H1 (cell line): ENCODE data around the gene SPINK4. TPM values are rescaled to one million over a fixed set of nuclear protein-coding genes. Genes with fewer than 3 reads are reported as not detected.

Source experiments
- CTCF ChIA-PET: fragments of 300-600 bp; sonication (Branson Sonifier 250); formaldehyde crosslinking; loops from one replicate; lab custom pipeline; 2021; ENCODE audit not compliant: partially characterized antibody; lab: Charles Lee
- POLR2A ChIA-PET: fragments of 300-600 bp; sonication (Branson Sonifier 250); formaldehyde crosslinking; loops from one replicate; lab custom pipeline; 2021; ENCODE audit warnings: inconsistent platforms; ENCODE audit not compliant: partially characterized antibody; lab: Charles Lee
- DNase-seq, 2 experiments: peaks; one replicate each; pipeline versions ENCODE4 v3.0.0 to v3.0.0-alpha.2; 2010 to 2022; ENCODE audit warnings: low spot score in 2 of 2, low read depth in 1 of 2, mixed read lengths in 1 of 2
- FAIRE-seq: peaks from 2 replicates; lab custom pipeline; 2011; peaks lifted over from hg19 to GRCh38; lab: Jason Lieb, UNC
- H2AFZ ChIP-seq: 2 replicates; pipeline ENCODE4 v1.8.1; 2012; ENCODE audit warnings: low read length, inconsistent platforms
- H2AK5ac ChIP-seq: 2 replicates; pipeline ENCODE4 v1.6.1; 2013; ENCODE audit warnings: low read depth, low read length
- H2BK120ac ChIP-seq: replicated peaks from 2 replicates; pipeline ENCODE3; 2013; ENCODE audit warnings: low read depth, low read length, inconsistent platforms
- H2BK12ac ChIP-seq: 2 replicates; pipeline ENCODE4 v1.6.1; 2013; ENCODE audit warnings: low read depth, low read length
- H2BK15ac ChIP-seq: 2 replicates; pipeline ENCODE4 v1.6.1; 2013; ENCODE audit warnings: low read length
- H2BK20ac ChIP-seq: 2 replicates; pipeline ENCODE4 v1.6.1; 2013; ENCODE audit warnings: low read length
- H2BK5ac ChIP-seq: 2 replicates; pipeline ENCODE4 v1.6.1; 2013; ENCODE audit warnings: low read depth, low read length
- H3K14ac ChIP-seq: 2 replicates; pipeline ENCODE4 v1.6.1; 2013; ENCODE audit warnings: inconsistent platforms; ENCODE audit not compliant: insufficient read length
- H3K18ac ChIP-seq: 2 replicates; pipeline ENCODE4 v1.6.1; 2013; ENCODE audit warnings: low read length; ENCODE audit errors: extremely low read depth
- H3K23ac ChIP-seq: 2 replicates; pipeline ENCODE4 v1.6.1; 2013; ENCODE audit warnings: inconsistent platforms; ENCODE audit not compliant: insufficient read length
- H3K23me2 ChIP-seq: 2 replicates; pipeline ENCODE4 v1.6.1; 2013; ENCODE audit warnings: low read depth, low read length
- H3K27ac ChIP-seq: 2 replicates; pipeline ENCODE4 v1.6.1; 2011; ENCODE audit warnings: low read depth, low read length, inconsistent platforms
- H3K27me3 ChIP-seq, 4 experiments: replicated peaks in 1 of 4; 1 replicate in 1 of 4; 2 replicates in 3 of 4; pipeline versions ENCODE4 v1.6.1 to v1.8.1; 2011 to 2013; ENCODE audit warnings: low read length in 3 of 4, mild to moderate bottlenecking in 3 of 4, inconsistent platforms in 2 of 4, mixed read lengths in 2 of 4, moderate library complexity in 1 of 4; ENCODE audit not compliant: control insufficient read depth in 3 of 4, insufficient read depth in 3 of 4; ENCODE audit errors: extremely low read depth in 1 of 4
- H3K36me3 ChIP-seq, 4 experiments: 2 replicates each; pipeline versions ENCODE4 v1.6.1 to v1.8.1; 2011 to 2013; ENCODE audit warnings: mild to moderate bottlenecking in 4 of 4, low read length in 3 of 4, moderate library complexity in 2 of 4, control low read depth in 1 of 4, inconsistent platforms in 1 of 4; ENCODE audit not compliant: insufficient read depth in 4 of 4, control insufficient read depth in 2 of 4
- H3K4ac ChIP-seq: replicated peaks from 2 replicates; pipeline ENCODE3; 2013; ENCODE audit warnings: low read length, low read depth, mixed read lengths, inconsistent platforms; ENCODE audit not compliant: insufficient read length
- H3K4me1 ChIP-seq, 4 experiments: replicated peaks in 1 of 4; 1 replicate in 1 of 4; 2 replicates in 3 of 4; pipeline versions ENCODE4 v1.6.1 to v1.8.1; 2011 to 2013; ENCODE audit warnings: low read length in 3 of 4, inconsistent platforms in 2 of 4, mixed read lengths in 1 of 4; ENCODE audit not compliant: insufficient read depth in 4 of 4, control insufficient read depth in 3 of 4
- H3K4me2 ChIP-seq, 2 experiments: 2 replicates each; pipeline versions ENCODE4 v1.6.1 to v1.8.1; 2011 to 2013; ENCODE audit warnings: low read depth in 2 of 2, low read length in 2 of 2, control low read depth in 1 of 2, inconsistent platforms in 1 of 2, mild to moderate bottlenecking in 1 of 2; ENCODE audit not compliant: insufficient read depth in 1 of 2
- H3K4me3 ChIP-seq, 4 experiments: fragments of 200-600, 300-600 bp in 1 of 4; sonication (generic), shearing (Covaris generic), sonication (Bioruptor Twin) in 1 of 4; 2 replicates each; pipeline versions ENCODE4 v1.5.1 to v1.8.1; 2011 to 2016; ENCODE audit warnings: low read length in 4 of 4, low read depth in 3 of 4, control low read depth in 2 of 4, inconsistent platforms in 2 of 4, mild to moderate bottlenecking in 2 of 4, mixed read lengths in 1 of 4, moderate library complexity in 1 of 4; ENCODE audit not compliant: insufficient read depth in 2 of 4; ENCODE audit errors: extremely low read depth in 1 of 4
- H3K56ac ChIP-seq: replicated peaks from 2 replicates; pipeline ENCODE3; 2013; ENCODE audit warnings: low read depth, mild to moderate bottlenecking, mixed read lengths, low read length, inconsistent platforms; ENCODE audit not compliant: insufficient read length
- H3K79me1 ChIP-seq: 2 replicates; pipeline ENCODE4 v1.6.1; 2013; ENCODE audit warnings: low read depth, low read length, control low read depth
- H3K79me2 ChIP-seq, 2 experiments: 2 replicates each; pipeline versions ENCODE4 v1.6.1 to v1.8.1; 2012 to 2013; ENCODE audit warnings: low read length in 2 of 2, mild to moderate bottlenecking in 2 of 2, inconsistent platforms in 1 of 2; ENCODE audit not compliant: insufficient read depth in 2 of 2, control insufficient read depth in 1 of 2
- H3K9ac ChIP-seq, 4 experiments: replicated peaks in 1 of 4; 1 replicate in 1 of 4; 2 replicates in 3 of 4; pipeline versions ENCODE4 v1.6.1 to v1.8.1; 2011 to 2013; ENCODE audit warnings: low read depth in 3 of 4, low read length in 3 of 4, control low read depth in 2 of 4, mild to moderate bottlenecking in 2 of 4, moderate library complexity in 2 of 4, inconsistent platforms in 1 of 4; ENCODE audit errors: extremely low read depth in 1 of 4
- H3K9me3 ChIP-seq, 2 experiments: 2 replicates each; pipeline versions ENCODE4 v1.6.1 to v1.8.1; 2012 to 2013; ENCODE audit warnings: mild to moderate bottlenecking in 2 of 2, moderate library complexity in 2 of 2, control low read depth in 1 of 2, inconsistent platforms in 1 of 2, low read depth in 1 of 2, low read length in 1 of 2, mixed read lengths in 1 of 2; ENCODE audit not compliant: insufficient read depth in 2 of 2
- H4K20me1 ChIP-seq, 2 experiments: replicated peaks in 1 of 2; 2 replicates each; pipeline versions ENCODE3 to v1.8.1; 2011 to 2013; ENCODE audit warnings: inconsistent platforms in 2 of 2, low read length in 2 of 2, mild to moderate bottlenecking in 1 of 2; ENCODE audit not compliant: insufficient read depth in 2 of 2, control insufficient read depth in 1 of 2
- H4K5ac ChIP-seq: 2 replicates; pipeline ENCODE4 v1.6.1; 2013; ENCODE audit warnings: low read length, low read depth, mixed read lengths, inconsistent platforms; ENCODE audit not compliant: insufficient read length
- H4K8ac ChIP-seq: 2 replicates; pipeline ENCODE4 v1.8.0; 2013; ENCODE audit warnings: mild to moderate bottlenecking, moderate library complexity, low read length, inconsistent platforms; ENCODE audit not compliant: insufficient read depth; ENCODE audit errors: extremely low read depth
- H4K91ac ChIP-seq: replicated peaks from 2 replicates; pipeline ENCODE3; 2013; ENCODE audit warnings: low read length, mixed read lengths, inconsistent platforms; ENCODE audit not compliant: insufficient read length
- CBX8 ChIP-seq: fragments of 300-800, 300-1000 bp; sonication (generic); IDR thresholded peaks from 2 replicates; pipeline ENCODE4 v1.7.1; 2016; ENCODE audit warnings: low read depth, low read length, borderline replicate concordance
- CTCF ChIP-seq, 3 experiments: IDR thresholded peaks; 1 replicate in 2 of 3; 2 replicates in 1 of 3; pipeline versions ENCODE4 v1.5.1 to v1.6.1; 2011; ENCODE audit warnings: low read length in 3 of 3, mild to moderate bottlenecking in 3 of 3, inconsistent platforms in 2 of 3, low read depth in 1 of 3, moderate library complexity in 1 of 3; ENCODE audit not compliant: insufficient read depth in 1 of 3; ENCODE audit errors: control extremely low read depth in 1 of 3
- RAD21 ChIP-seq, 2 experiments: IDR thresholded peaks in 1 of 2; conservative IDR thresholded peaks in 1 of 2; 2 replicates each; pipeline ENCODE4 v1.6.1; 2011; ENCODE audit warnings: low read depth in 2 of 2, low read length in 2 of 2, improper control_type of control experiment in 1 of 2, inconsistent platforms in 1 of 2, mild to moderate bottlenecking in 1 of 2, moderate library complexity in 1 of 2
- SAP30 ChIP-seq: fragments of 300-600 bp; sonication (generic); IDR thresholded peaks from 2 replicates; pipeline ENCODE4 v1.7.1; 2012; ENCODE audit warnings: low read length, moderate library complexity, mild to moderate bottlenecking, inconsistent platforms; ENCODE audit not compliant: insufficient read depth, insufficient replicate concordance
- YY1 ChIP-seq: IDR thresholded peaks from 2 replicates; pipeline ENCODE4 v1.6.1; 2011; ENCODE audit warnings: low read depth, mild to moderate bottlenecking, low read length
- WGBS, 2 experiments: shearing (Covaris generic) in 1 of 2; methylation state at CpG; one replicate each; pipeline versions ENCODE4 v1.1.6 to v1.1.7; 2013 to 2015; ENCODE audit warnings: low lambda C conversion rate in 2 of 2, mixed read lengths in 2 of 2, inconsistent platforms in 1 of 2, low coverage in 1 of 2, missing lambda C conversion rate in 1 of 2; ENCODE audit not compliant: insufficient replicate concordance in 2 of 2, insufficient coverage in 1 of 2, insufficient read length in 1 of 2; ENCODE audit errors: extremely low coverage in 1 of 2, missing lambda C conversion rate in 1 of 2; 5-methylcytosine and 5-hydroxymethylcytosine counted together
- polyA plus RNA-seq, 7 experiments: library from polyadenylated mRNA; depleted of rRNA in 3 of 7; stranded (reverse) in 5 of 7; unstranded in 2 of 7; fragments of >200 nt in 5 of 7; fragments of 200-250 nt in 2 of 7; gene quantifications; 1 replicate in 5 of 7; 2 replicates in 1 of 7; 4 replicates in 1 of 7; pipeline versions ENCODE4 v1.2.1 to v1.2.3, GENCODE V29; 2011 to 2013; ENCODE audit warnings: missing spikeins in 2 of 7, mixed read lengths in 2 of 7
- total RNA-seq: library from RNA; stranded (reverse); fragmentation: NEBNext Ultra II Directional; extraction: Animal tissue kit (Norgen Biotek cat#: 25700); gene quantifications from 2 replicates; pipeline ENCODE4 v1.2.1, GENCODE V29; 2021

Gene SPINK4
- total and polyA plus RNA-seq, 2 of the 8 experiments (the other 6 are each of a cell fraction or from before 2014, with no cell fraction given): not detected

GRCh38 chr9:33287087-33287490 is 47.1 kb downstream of the SPINK4 start:
- Histone ChIP-seq H4K91ac (no peak overlapping the region), H2AFZ (no peak overlapping the region), H2BK12ac (no peak overlapping the region), H3K56ac (no peak overlapping the region), H3K79me1 (no peaks in the 10 kb centered on the region), H3K36me3 (peaks cover 0 to 3% (median under 1%) of the 10 kb centered on the region in 4 experiments; a peak in 2 of 8 replicates), H3K23ac (no peak overlapping the region), H3K4me3 (no peak overlapping the region), H2BK120ac (no peak overlapping the region), H2BK20ac (no peak overlapping the region), H4K20me1 (no peaks in the 10 kb centered on the region), H3K14ac (no peak overlapping the region), H4K5ac (no peak overlapping the region), H2BK5ac (no peak overlapping the region), H3K4ac (no peak overlapping the region), H4K8ac (peak overlapping the region; percentile 78; the same call in 1 of the 2 replicates), H3K9me3 (no peaks in the 10 kb centered on the region), H2BK15ac (no peak overlapping the region), H3K27ac (no peak overlapping the region), H3K4me2 (no peak overlapping the region), H3K18ac (no peak overlapping the region), H3K9ac (no peak overlapping the region), H2AK5ac (no peak overlapping the region), H3K4me1 (peaks cover 0 to 8% (median 2%) of the 10 kb centered on the region in 4 experiments; a peak in 3 of 7 replicates), H3K23me2 (no peaks in the 10 kb centered on the region; the same call in 1 of the 2 replicates), H3K27me3 (no peaks in the 10 kb centered on the region), H3K79me2 (peaks cover 0 to 15% of the 10 kb centered on the region in 2 experiments; a peak in 3 of 4 replicates)
- ChIA-PET CTCF (interaction anchor here (0.6 to 2.1 kb wide), 15 partner anchors 13 to 246 kb away, joined by 3 to 9 read pairs (median 3); partner anchors contain the start of gene CHMP5), POLR2A (interaction anchor here (1.1 to 4.3 kb wide), 4 partner anchors 9 to 262 kb away, joined by 3 to 29 read pairs (median 4); partner anchors contain the start of genes BAG1, CHMP5 and DNAJA1)
- FAIRE-seq (peak; percentile 13), DNase-seq (peak in 1 of 2 experiments; percentile 43)
- 79% methylated on average over 4 of the region's 4 CpGs; no CpG with 5 or more reads in 1 of the 2 experiments for WGBS, 2 experiments
- TF ChIP-seq CTCF (IDR thresholded peaks at IDR 0.05; ENCODE audit: control extremely low read depth in 1 of 3, insufficient read depth in 1 of 3, low read depth in 1 of 3, low read length in 3 of 3) (peak in 2 of 3 experiments; percentile 59 to 60; a peak in 3 of 4 replicates), RAD21 (IDR thresholded peaks at IDR 0.05 in 1 of 2, conservative IDR thresholded peaks at IDR 0.05 in 1 of 2; ENCODE audit: low read depth in 2 of 2, low read length in 2 of 2) (peak; percentile 50 to 63), CBX8 (no peak), YY1 (no peak), SAP30 (no peak)
